H54 (cell line): ENCODE data around the gene BPTF.
A peak's percentile ranks its signal among the peaks of the same experiment; 100 is the strongest.
"Not testable (repeated sequence)": the region's sequence is repeated elsewhere in the genome, so short reads cannot be mapped to it uniquely, and the experiment has no call there.

Experiments used
- DNase-seq: peaks from one replicate; pipeline ENCODE4 v3.0.0; 2011; ENCODE audit warnings: low spot score, mixed read lengths; ENCODE audit not compliant: insufficient read length
- FAIRE-seq: peaks from 3 replicates; lab custom pipeline; 2011; peaks lifted over from hg19 to GRCh38; lab: Jason Lieb, UNC
- POLR2A ChIP-seq: IDR thresholded peaks from 2 replicates; pipeline ENCODE4 v1.6.1; 2011; ENCODE audit warnings: low read depth, mild to moderate bottlenecking, low read length

Gene BPTF

GRCh38 chr17:67970783-67971182 lies 145.5 kb downstream of the BPTF start:
- TF ChIP-seq POLR2A, result no peak
- DNase-seq (no peak), FAIRE-seq (no peak)

- TF ChIP-seq POLR2A, result no peak
- no peak for DNase-seq
- FAIRE-seq, result no peak
Observed at GRCh38 chr17:67974185-67974584, 148.9 kb downstream of the BPTF start.

GRCh38 chr17:67974598-67975066 lies 149.3 kb downstream of the BPTF start:
- no peak for TF ChIP-seq POLR2A
- FAIRE-seq, result no peak
- no peak for DNase-seq

- FAIRE-seq, DNase-seq: not testable (repeated sequence)
Observed at GRCh38 chr17:67976306-67976705, 151.0 kb downstream of the BPTF start.

GRCh38 chr17:67980456-67980855 lies 155.2 kb downstream of the BPTF start:
- TF ChIP-seq POLR2A, result no peak
- DNase-seq, result no peak
- no peak for FAIRE-seq

- FAIRE-seq, DNase-seq: not testable (repeated sequence)
Observed at GRCh38 chr17:67980883-67981282, 155.6 kb downstream of the BPTF start.

- no peak for TF ChIP-seq POLR2A
- FAIRE-seq, result no peak
Observed at GRCh38 chr17:67982034-67982640, 156.8 kb downstream of the BPTF start.

GRCh38 chr17:67982686-67983382 lies 157.5 kb downstream of the BPTF start:
- DNase-seq, result no peak
- no peak for FAIRE-seq
- no peak for TF ChIP-seq POLR2A

More at GRCh38 chr17:67982034-67982640, 156.8 kb downstream of the BPTF start:
- no peak for DNase-seq

- DNase-seq, result no peak
- no peak for TF ChIP-seq POLR2A
- peak; percentile 30 for FAIRE-seq
Observed at GRCh38 chr17:67983383-67983688, 158.0 kb downstream of the BPTF start.

GRCh38 chr17:67990909-67991308 lies 165.6 kb downstream of the BPTF start:
- TF ChIP-seq POLR2A, result no peak
- DNase-seq (no peak), FAIRE-seq (no peak)

- no peak for FAIRE-seq
- peak; percentile 61 for DNase-seq
- TF ChIP-seq POLR2A, result no peak
Observed at GRCh38 chr17:67992548-67993152, 167.3 kb downstream of the BPTF start.

- TF ChIP-seq POLR2A, result peak; percentile 58
- DNase-seq (peak; percentile 81), FAIRE-seq (no peak)
Observed at GRCh38 chr17:67993153-67993997, 168.1 kb downstream of the BPTF start.

- TF ChIP-seq POLR2A, result no peak
- FAIRE-seq (no peak), DNase-seq (no peak)
Observed at GRCh38 chr17:67993998-67994361, 168.7 kb downstream of the BPTF start.
